ENCODE data around the gene ZSCAN12. TPM values are rescaled to one million over a fixed set of nuclear protein-coding genes. Genes with fewer than 3 reads are reported as not detected.

ZSCAN12 gene
- total RNA-seq, 1 experiment from 2014 or later = 12.6 TPM

DNA sequence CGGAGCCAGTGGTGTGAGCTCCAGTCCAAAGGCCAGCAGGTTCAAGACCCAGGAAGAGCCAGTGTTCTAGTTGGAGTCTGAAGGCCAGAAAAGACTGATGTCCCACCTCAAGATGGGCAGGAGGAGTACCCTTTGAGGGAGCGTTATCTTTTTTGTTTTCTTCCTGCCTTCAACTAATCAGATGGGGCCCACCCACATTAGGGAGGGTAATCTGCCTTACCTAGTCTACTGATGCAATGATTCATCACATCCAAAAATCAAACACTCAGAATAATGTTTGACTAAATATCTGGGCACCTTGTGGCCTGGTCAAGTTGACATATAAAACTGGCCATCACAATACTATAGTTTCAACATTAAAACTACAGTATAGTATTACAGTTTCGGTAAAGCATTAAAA lies 30.1 kb downstream of the ZSCAN12 start:
- no peak overlapping the region for H4K8ac ChIP-seq (replicated peaks; ENCODE audit: insufficient read length, low read depth, low read length)
- WGBS (ENCODE audit: extremely low coverage, insufficient read length, low lambda C conversion rate) = no CpG with 5 or more reads among the region's 3 CpGs
- no peaks in the 10 kb centered on the region for H3K23me2 ChIP-seq (ENCODE audit: insufficient read length, low read depth, low read length, poor library complexity, severe bottlenecking)
- H4K20me1 ChIP-seq (ENCODE audit: control insufficient read depth, insufficient read depth, insufficient read length) = no peaks in the 10 kb centered on the region
- no peak overlapping the region for H3K4ac ChIP-seq (ENCODE audit: low read depth, low read length)
- no peak overlapping the region for H4K5ac ChIP-seq (ENCODE audit: insufficient read length, low read depth, low read length)
- no peaks in the 10 kb centered on the region for H3K79me2 ChIP-seq (ENCODE audit: insufficient read depth, low read length)
- no peaks in the 10 kb centered on the region for H3K4me1 ChIP-seq (ENCODE audit: insufficient read depth, low read length)
- H3K4me2 ChIP-seq (ENCODE audit: insufficient read depth, insufficient read length, low read length) = no peak overlapping the region
- Mint-ChIP-seq H3K4me1 (no peaks in the 10 kb centered on the region), H3K36me3 (ENCODE audit: insufficient read depth in 1 of 3, low read depth in 3 of 3) (peaks cover 13 to 28% (median 20%) of the 10 kb centered on the region in 3 experiments; a peak in 6 of 7 replicates), H3K4me3 (no peak overlapping the region), H3K9me3 (no peaks in the 10 kb centered on the region), H3K27me3 (ENCODE audit: low read depth) (no peaks in the 10 kb centered on the region), H3K27ac (no peak overlapping the region)
- no peak overlapping the region for H3K23ac ChIP-seq (ENCODE audit: insufficient read length, low read depth, low read length)
- no peak overlapping the region for H4K91ac ChIP-seq (ENCODE audit: insufficient read length, low read depth, low read length)
- no peak overlapping the region for H2BK20ac ChIP-seq (ENCODE audit: low read depth, low read length, poor library complexity, severe bottlenecking)
- H2BK120ac ChIP-seq (ENCODE audit: low read depth, low read length, poor library complexity, severe bottlenecking) = no peak overlapping the region
- no peak overlapping the region for H2BK5ac ChIP-seq (ENCODE audit: insufficient read length, low read length)
- H3K27me3 ChIP-seq (ENCODE audit: insufficient read depth, low read length) = no peaks in the 10 kb centered on the region
- no peak overlapping the region for H2BK15ac ChIP-seq (ENCODE audit: low read depth, low read length)
- H3K9ac ChIP-seq (ENCODE audit: extremely low read depth, insufficient read length, low read length) = no peak overlapping the region
- no peak overlapping the region for H3K27ac ChIP-seq (ENCODE audit: insufficient read length, low read depth, low read length)
- H3K56ac ChIP-seq (ENCODE audit: insufficient read length, low read depth, low read length) = no peak overlapping the region
- H2AK5ac ChIP-seq (ENCODE audit: insufficient read length, low read length) = no peak overlapping the region
- H3K79me1 ChIP-seq (ENCODE audit: insufficient read depth, low read depth, low read length, poor library complexity, severe bottlenecking) = no peaks in the 10 kb centered on the region
- H3K9me3 ChIP-seq (ENCODE audit: control insufficient read depth, low read depth, low read length) = no peaks in the 10 kb centered on the region
- no peak overlapping the region for H3K18ac ChIP-seq (ENCODE audit: insufficient read length, low read depth, low read length)
- H2BK12ac ChIP-seq (ENCODE audit: insufficient read length, low read depth, low read length) = no peak overlapping the region
- H2AFZ ChIP-seq (ENCODE audit: low read length) = no peak overlapping the region
- no peak overlapping the region for H3K14ac ChIP-seq (ENCODE audit: insufficient read depth, low read length)
- TF ChIP-seq, protein P1, sequence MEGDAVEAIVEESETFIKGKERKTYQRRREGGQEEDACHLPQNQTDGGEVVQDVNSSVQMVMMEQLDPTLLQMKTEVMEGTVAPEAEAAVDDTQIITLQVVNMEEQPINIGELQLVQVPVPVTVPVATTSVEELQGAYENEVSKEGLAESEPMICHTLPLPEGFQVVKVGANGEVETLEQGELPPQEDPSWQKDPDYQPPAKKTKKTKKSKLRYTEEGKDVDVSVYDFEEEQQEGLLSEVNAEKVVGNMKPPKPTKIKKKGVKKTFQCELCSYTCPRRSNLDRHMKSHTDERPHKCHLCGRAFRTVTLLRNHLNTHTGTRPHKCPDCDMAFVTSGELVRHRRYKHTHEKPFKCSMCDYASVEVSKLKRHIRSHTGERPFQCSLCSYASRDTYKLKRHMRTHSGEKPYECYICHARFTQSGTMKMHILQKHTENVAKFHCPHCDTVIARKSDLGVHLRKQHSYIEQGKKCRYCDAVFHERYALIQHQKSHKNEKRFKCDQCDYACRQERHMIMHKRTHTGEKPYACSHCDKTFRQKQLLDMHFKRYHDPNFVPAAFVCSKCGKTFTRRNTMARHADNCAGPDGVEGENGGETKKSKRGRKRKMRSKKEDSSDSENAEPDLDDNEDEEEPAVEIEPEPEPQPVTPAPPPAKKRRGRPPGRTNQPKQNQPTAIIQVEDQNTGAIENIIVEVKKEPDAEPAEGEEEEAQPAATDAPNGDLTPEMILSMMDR (conservative IDR thresholded peaks at IDR 0.05) = no peak
- no peak overlapping the region for H3T11ph ChIP-seq (ENCODE audit: low read length)
- no peak for DNase-seq

Measured in H9 (cell line).